ENCODE measurements around the gene BRPF3. TPM values are rescaled to one million over a fixed set of nuclear protein-coding genes. Genes with fewer than 3 reads are reported as not detected.

BRPF3 gene
- polyA plus RNA-seq, 3 donors, result 1.1 to 9.2 (median 1.3) TPM

GRCh38 chr6:36269834-36270705 is 73.5 kb downstream of the BRPF3 start, which contains the start of gene PNPLA1:
Gene PNPLA1, plus strand, starts transcription at chr6:36270060. Its CDS starts 400 bp downstream, at chr6:36270460.
- TF ChIP-seq CTCF (IDR thresholded peaks at IDR 0.05), result no peak
- no peak within 1 kb of the TSS for H3K4me3 ChIP-seq (replicated peaks in 1 of 3; ENCODE audit: low read depth in 2 of 3, low read length in 3 of 3)
- Mint-ChIP-seq H3K27ac (peak within 1 kb of the TSS in 2 of 7 donors; percentile 4 to 6), H3K27me3 (ENCODE audit: low read depth in 3 of 3) (peaks cover 0 to 7% (median 6%) of the 10 kb centered on the region in 3 donors), H3K36me3 (no peaks in the 10 kb centered on the region), H3K9me3 (peaks cover 0 to 13% (median 12%) of the 10 kb centered on the region in 7 donors), H3K4me3 (no peak within 1 kb of the TSS), H3K4me1 (peaks cover 11% of the 10 kb centered on the region)
- no peak within 1 kb of the TSS for H3K27ac ChIP-seq (ENCODE audit: low read depth in 1 of 2, low read length in 2 of 2)
- no peak within 1 kb of the TSS for H3K4me2 ChIP-seq (replicated peaks; ENCODE audit: extremely low read depth, low read length, poor library complexity, severe bottlenecking)
- intact Hi-C loops (cut with micrococcal nuclease), result no loop called here
- H4K20me1 ChIP-seq (ENCODE audit: insufficient read depth, low read length), result no peaks in the 10 kb centered on the region
- H3K27me3 ChIP-seq (ENCODE audit: control insufficient read depth in 2 of 2, insufficient read depth in 2 of 2, low read length in 2 of 2), result no peaks in the 10 kb centered on the region
- no peak within 1 kb of the TSS for H2AFZ ChIP-seq (ENCODE audit: insufficient read depth, low read depth, low read length, poor library complexity, severe bottlenecking)
- H3K79me2 ChIP-seq (ENCODE audit: insufficient read depth, low read length), result no peaks in the 10 kb centered on the region
- 84% methylated on average over 25 of the region's 32 CpGs for WGBS (ENCODE audit: insufficient coverage)
- no peak within 1 kb of the TSS for H3K9ac ChIP-seq (ENCODE audit: insufficient read depth, low read length, poor library complexity, severe bottlenecking)
- DNase-seq, result no peak
- H3K36me3 ChIP-seq (replicated peaks in 1 of 2; ENCODE audit: control insufficient read depth in 1 of 2, insufficient read depth in 2 of 2, low read length in 2 of 2), result no peaks in the 10 kb centered on the region
- H3K9me3 ChIP-seq (replicated peaks in 1 of 2; ENCODE audit: control insufficient read depth in 1 of 2, insufficient read depth in 1 of 2, low read length in 2 of 2), result peaks cover 12 to 14% of the 10 kb centered on the region in 2 donors
- peaks cover 3 to 8% of the 10 kb centered on the region in 2 donors for H3K4me1 ChIP-seq (ENCODE audit: control insufficient read depth in 1 of 2, insufficient read depth in 2 of 2, low read length in 2 of 2)

GRCh38 chr6:36272234-36272633 is 75.7 kb downstream of the BRPF3 start:
- no peaks in the 10 kb centered on the region for H3K9me3 ChIP-seq (replicated peaks in 1 of 2; ENCODE audit: control insufficient read depth in 1 of 2, insufficient read depth in 1 of 2, low read length in 2 of 2)
- no peak overlapping the region for H3K4me2 ChIP-seq (replicated peaks; ENCODE audit: extremely low read depth, low read length, poor library complexity, severe bottlenecking)
- H3K27me3 Mint-ChIP-seq (ENCODE audit: low read depth in 3 of 3), result peaks cover 0 to 10% (median 6%) of the 10 kb centered on the region in 3 donors
- WGBS (ENCODE audit: insufficient coverage), result 92% methylated on average over 7 of the region's 8 CpGs
- no peaks in the 10 kb centered on the region for H3K36me3 ChIP-seq (replicated peaks in 1 of 2; ENCODE audit: control insufficient read depth in 1 of 2, insufficient read depth in 2 of 2, low read length in 2 of 2)
- no peak overlapping the region for H3K9ac ChIP-seq (ENCODE audit: insufficient read depth, low read length, poor library complexity, severe bottlenecking)
- no peaks in the 10 kb centered on the region for H4K20me1 ChIP-seq (ENCODE audit: insufficient read depth, low read length)
- no peak overlapping the region for H3K4me3 Mint-ChIP-seq
- H3K4me1 Mint-ChIP-seq, result peaks cover 12% of the 10 kb centered on the region
- DNase-seq, result no peak
- no peaks in the 10 kb centered on the region for H3K36me3 Mint-ChIP-seq
- H3K79me2 ChIP-seq (ENCODE audit: insufficient read depth, low read length), result no peaks in the 10 kb centered on the region
- peaks cover 3 to 8% of the 10 kb centered on the region in 2 donors for H3K4me1 ChIP-seq (ENCODE audit: control insufficient read depth in 1 of 2, insufficient read depth in 2 of 2, low read length in 2 of 2)
- intact Hi-C loops (cut with micrococcal nuclease), result no loop called here
- no peaks in the 10 kb centered on the region for H3K27me3 ChIP-seq (ENCODE audit: control insufficient read depth in 2 of 2, insufficient read depth in 2 of 2, low read length in 2 of 2)
- peaks cover 0 to 1% (median 0%) of the 10 kb centered on the region in 7 donors for H3K9me3 Mint-ChIP-seq
- no peak overlapping the region for H3K4me3 ChIP-seq (replicated peaks in 1 of 3; ENCODE audit: low read depth in 2 of 3, low read length in 3 of 3)
- H3K27ac Mint-ChIP-seq, result peak overlapping the region in 1 of 7 donors; percentile 43
- no peak overlapping the region for H3K27ac ChIP-seq (ENCODE audit: low read depth in 1 of 2, low read length in 2 of 2)
- no peak overlapping the region for H2AFZ ChIP-seq (ENCODE audit: insufficient read depth, low read depth, low read length, poor library complexity, severe bottlenecking)
- TF ChIP-seq CTCF (IDR thresholded peaks at IDR 0.05), result no peak

Data from CD14-positive monocyte (primary cell).